Endothelial cell (in vitro differentiated cells): ENCODE measurements around the gene NLRC5. TPM values are rescaled to one million over a fixed set of nuclear protein-coding genes. Genes with fewer than 3 reads are reported as not detected.
A peak's percentile ranks its signal among the peaks of the same experiment; 100 is the strongest.
"Not testable (repeated sequence)": the region's sequence is repeated elsewhere in the genome, so short reads cannot be mapped to it uniquely, and the experiment has no call there.

Source experiments
- DNase-seq: peaks from one replicate; pipeline ENCODE4 v3.0.0; 2021; ENCODE audit warnings: low spot score
- H3K27ac Mint-ChIP-seq: one replicate; pipeline ENCODE4 v1.8.0; 2021; ENCODE audit warnings: mixed read lengths, inconsistent platforms; ENCODE audit not compliant: unreplicated experiment
- H3K27me3 Mint-ChIP-seq: one replicate; pipeline ENCODE4 v1.8.0; 2021; ENCODE audit warnings: mild to moderate bottlenecking, moderate library complexity, mixed read lengths, inconsistent platforms; ENCODE audit not compliant: unreplicated experiment
- H3K36me3 Mint-ChIP-seq: one replicate; pipeline ENCODE4 v1.8.0; 2021; ENCODE audit warnings: mild to moderate bottlenecking, low read depth, mixed read lengths, inconsistent platforms; ENCODE audit not compliant: unreplicated experiment
- H3K4me1 Mint-ChIP-seq: one replicate; pipeline ENCODE4 v1.8.0; 2021; ENCODE audit warnings: mild to moderate bottlenecking, mixed read lengths, inconsistent platforms; ENCODE audit not compliant: unreplicated experiment
- H3K4me3 Mint-ChIP-seq: one replicate; pipeline ENCODE4 v1.8.0; 2021; ENCODE audit warnings: mild to moderate bottlenecking, mixed read lengths, inconsistent platforms; ENCODE audit not compliant: unreplicated experiment
- H3K9me3 Mint-ChIP-seq: one replicate; pipeline ENCODE4 v1.8.0; 2021; ENCODE audit warnings: mixed read lengths, inconsistent platforms; ENCODE audit not compliant: unreplicated experiment
- total RNA-seq: library from RNA; stranded (reverse); fragmentation: NEBNext Ultra II Directional; extraction: Animal tissue kit (Norgen Biotek cat#: 25700); gene quantifications from one replicate; pipeline ENCODE4 v1.2.1, GENCODE V29; 2021; ENCODE audit not compliant: unreplicated experiment
- TF ChIP-seq, protein P1 (sequence below): fragments of 200-600 bp; sonication (generic); IDR thresholded peaks from one replicate; pipeline ENCODE4 v1.5.0; 2021; ENCODE audit warnings: antibody characterized with exemption; ENCODE audit not compliant: unreplicated experiment

NLRC5 gene
- total RNA-seq, 1 donor from 2014 or later, result 2.4 TPM

DNA sequence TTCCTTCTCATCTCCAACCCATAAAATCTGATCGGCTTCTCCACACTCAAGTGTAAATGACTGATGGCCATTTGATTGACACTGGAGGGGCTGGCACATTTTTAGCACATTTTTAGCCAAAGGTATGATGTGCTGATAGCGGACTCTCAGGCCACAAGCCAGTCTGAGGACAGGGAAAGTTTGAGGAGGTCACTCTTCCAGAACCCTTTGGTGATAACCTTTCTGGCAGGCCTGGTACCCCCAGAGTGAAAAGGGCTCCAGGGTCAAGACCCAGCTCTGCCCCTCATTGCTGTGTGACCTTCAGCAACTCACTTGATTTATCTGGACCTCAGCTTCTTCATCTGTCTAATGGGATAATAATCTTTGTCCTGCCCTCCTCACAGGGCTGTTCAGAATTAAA, 1.7 kb upstream of the NLRC5 start:
- Mint-ChIP-seq H3K27ac (no peak overlapping the region), H3K4me1 (peaks cover 8% of the 10 kb centered on the region), H3K27me3 (peaks cover 13% of the 10 kb centered on the region), H3K36me3 (no peaks in the 10 kb centered on the region), H3K4me3 (no peak overlapping the region), H3K9me3 (no peaks in the 10 kb centered on the region)
- TF ChIP-seq, protein P1, sequence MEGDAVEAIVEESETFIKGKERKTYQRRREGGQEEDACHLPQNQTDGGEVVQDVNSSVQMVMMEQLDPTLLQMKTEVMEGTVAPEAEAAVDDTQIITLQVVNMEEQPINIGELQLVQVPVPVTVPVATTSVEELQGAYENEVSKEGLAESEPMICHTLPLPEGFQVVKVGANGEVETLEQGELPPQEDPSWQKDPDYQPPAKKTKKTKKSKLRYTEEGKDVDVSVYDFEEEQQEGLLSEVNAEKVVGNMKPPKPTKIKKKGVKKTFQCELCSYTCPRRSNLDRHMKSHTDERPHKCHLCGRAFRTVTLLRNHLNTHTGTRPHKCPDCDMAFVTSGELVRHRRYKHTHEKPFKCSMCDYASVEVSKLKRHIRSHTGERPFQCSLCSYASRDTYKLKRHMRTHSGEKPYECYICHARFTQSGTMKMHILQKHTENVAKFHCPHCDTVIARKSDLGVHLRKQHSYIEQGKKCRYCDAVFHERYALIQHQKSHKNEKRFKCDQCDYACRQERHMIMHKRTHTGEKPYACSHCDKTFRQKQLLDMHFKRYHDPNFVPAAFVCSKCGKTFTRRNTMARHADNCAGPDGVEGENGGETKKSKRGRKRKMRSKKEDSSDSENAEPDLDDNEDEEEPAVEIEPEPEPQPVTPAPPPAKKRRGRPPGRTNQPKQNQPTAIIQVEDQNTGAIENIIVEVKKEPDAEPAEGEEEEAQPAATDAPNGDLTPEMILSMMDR, result no peak
- no peak for DNase-seq

DNA sequence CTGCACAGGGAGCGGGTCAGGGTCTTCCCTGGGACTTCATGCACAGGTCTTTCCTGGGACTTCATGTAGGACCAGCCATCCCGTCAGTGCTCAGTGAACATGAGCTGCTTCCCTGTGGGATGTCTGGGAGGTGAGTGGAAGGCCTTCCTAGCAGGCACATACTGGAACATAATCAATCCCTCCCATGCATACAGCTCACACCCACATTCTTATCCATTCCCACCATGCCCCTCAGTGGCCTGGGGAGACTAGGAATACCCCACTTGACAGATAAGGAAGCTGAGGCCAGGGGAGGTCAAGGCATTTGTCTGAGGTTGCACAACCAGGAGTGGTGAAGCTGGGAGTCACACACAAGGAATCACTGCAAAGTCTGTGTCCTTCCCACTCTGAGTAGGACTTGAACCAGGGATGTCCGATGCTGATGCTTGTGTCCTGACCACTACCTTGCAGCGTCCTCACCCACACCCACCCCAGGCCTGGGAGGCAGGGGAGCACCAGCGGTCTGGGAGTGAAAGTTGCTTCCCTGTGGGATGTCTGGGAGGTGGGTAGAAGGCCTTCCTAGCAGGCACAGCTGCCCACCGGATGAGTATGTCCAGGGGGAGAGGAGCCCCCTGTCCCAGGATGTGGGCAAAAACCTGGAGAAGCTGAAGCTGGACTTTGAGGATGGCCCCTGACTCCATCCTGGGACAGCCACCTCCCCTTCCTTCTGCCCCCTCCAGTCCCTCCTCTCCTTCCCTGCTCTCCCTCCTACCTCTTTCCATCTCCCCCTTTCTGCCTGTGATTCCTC, 1.0 kb upstream of the NLRC5 start:
- Mint-ChIP-seq H3K27me3 (peaks cover 13% of the 10 kb centered on the region), H3K4me3 (no peak overlapping the region)
- no peak for DNase-seq

DNA sequence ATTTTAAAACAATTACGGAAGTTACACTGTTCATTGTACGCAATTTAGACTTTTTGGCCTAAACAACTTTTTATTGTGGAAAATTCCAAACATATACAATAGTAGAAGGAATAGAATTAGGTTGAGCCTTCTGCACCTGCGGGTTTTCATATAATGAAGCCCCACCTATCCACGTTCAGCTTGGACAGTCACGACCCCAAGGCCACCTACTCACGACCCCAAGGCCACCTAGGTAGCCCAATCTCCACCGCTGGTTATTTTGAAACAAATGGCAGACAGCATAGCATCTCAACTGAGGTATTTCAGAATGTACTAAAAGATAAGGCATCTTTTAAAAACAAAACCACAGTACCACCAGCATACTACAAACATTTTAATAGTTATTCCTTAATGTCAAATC, 631 bp downstream of the NLRC5 start:
- H3K27me3 Mint-ChIP-seq, result peaks cover 13% of the 10 kb centered on the region
- no peaks in the 10 kb centered on the region for H3K36me3 Mint-ChIP-seq
- TF ChIP-seq, protein P1, result no peak
- peak overlapping the region; percentile 89 for H3K4me3 Mint-ChIP-seq
- no peak for DNase-seq
- no peak overlapping the region for H3K27ac Mint-ChIP-seq
- no peaks in the 10 kb centered on the region for H3K9me3 Mint-ChIP-seq
- H3K4me1 Mint-ChIP-seq, result peaks cover 8% of the 10 kb centered on the region

More for the DNA sequence above, 1.0 kb upstream of the NLRC5 start:
- Mint-ChIP-seq H3K4me1 (peaks cover 8% of the 10 kb centered on the region), H3K27ac (no peak overlapping the region), H3K9me3 (no peaks in the 10 kb centered on the region), H3K36me3 (no peaks in the 10 kb centered on the region)
- TF ChIP-seq, protein P1, result no peak

DNA sequence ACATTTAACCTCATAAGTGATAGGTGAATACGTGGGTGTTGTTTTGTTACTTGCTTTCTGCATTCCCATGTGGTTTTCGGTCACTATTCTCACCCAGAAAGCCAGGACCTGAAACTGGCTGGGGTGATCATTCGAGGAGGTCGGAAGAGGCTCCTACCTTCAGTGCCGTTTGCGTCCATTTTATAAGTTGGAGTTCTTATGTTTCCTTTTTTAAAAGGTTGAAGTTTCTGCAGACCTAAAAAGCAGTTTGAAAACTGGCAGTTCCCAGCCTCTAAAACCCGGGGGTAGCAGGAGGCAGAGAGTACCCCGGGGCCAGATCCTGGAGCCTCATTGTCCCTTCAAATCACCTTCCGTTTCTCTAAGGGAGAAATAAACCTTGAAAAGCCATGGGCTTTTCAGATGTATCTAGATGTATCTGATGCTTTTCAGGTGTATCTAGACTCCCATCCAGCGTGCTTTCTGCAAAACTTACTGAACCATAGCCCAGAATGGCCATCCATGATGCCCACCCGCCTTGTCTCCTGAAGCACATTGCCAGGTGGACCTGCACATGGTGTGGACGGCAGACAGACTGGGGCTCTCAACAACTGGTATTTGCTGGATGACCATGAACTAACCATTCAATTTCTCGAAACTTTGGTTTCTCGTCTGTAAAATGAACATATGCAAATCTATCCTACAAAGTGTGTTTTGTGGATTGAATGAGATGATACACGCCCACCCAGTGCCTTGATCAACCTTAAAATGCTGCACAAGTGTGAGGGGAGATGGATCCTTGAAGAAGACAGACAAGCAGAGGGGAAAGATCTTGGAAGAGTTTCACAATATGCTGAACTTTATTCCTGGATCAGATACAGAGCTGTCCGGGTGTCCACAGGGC, 1.3 kb downstream of the NLRC5 start:
- no peak for DNase-seq
- H3K36me3 Mint-ChIP-seq, result no peaks in the 10 kb centered on the region
- H3K9me3 Mint-ChIP-seq, result no peaks in the 10 kb centered on the region
- H3K4me1 Mint-ChIP-seq, result peaks cover 8% of the 10 kb centered on the region
- H3K4me3 Mint-ChIP-seq, result peak overlapping the region; percentile 89
- TF ChIP-seq, protein P1, result no peak
- H3K27me3 Mint-ChIP-seq, result peaks cover 12% of the 10 kb centered on the region
- H3K27ac Mint-ChIP-seq, result no peak overlapping the region

DNA sequence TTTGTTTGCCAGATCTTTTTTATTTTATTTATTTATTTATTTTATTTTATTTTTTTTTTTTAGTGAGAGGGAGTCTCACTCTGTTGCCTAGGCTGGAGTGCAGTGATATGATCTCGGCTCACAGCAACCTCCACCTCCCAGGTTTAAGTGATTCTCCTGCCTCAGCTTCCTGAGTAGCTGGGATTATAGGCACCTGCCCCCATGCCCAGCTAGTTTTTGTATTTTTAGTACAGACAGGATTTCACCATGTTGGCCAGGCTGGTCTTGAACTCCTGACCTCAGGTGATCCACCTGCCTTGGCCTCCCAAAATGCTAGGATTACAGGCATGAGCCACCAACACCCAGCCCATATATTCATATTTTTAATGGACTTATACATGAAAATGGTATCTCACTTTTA, 3.1 kb downstream of the NLRC5 start:
- H3K27ac Mint-ChIP-seq, H3K27me3 Mint-ChIP-seq, H3K4me3 Mint-ChIP-seq, H3K4me1 Mint-ChIP-seq, DNase-seq, H3K9me3 Mint-ChIP-seq, H3K36me3 Mint-ChIP-seq: not testable (repeated sequence)
